Measurements from ENCODE around the gene LITAFD.

The LITAFD gene

GRCh38 chr16:8849411-8850011 is 32.6 kb upstream of the LITAFD start:
- DNase-seq (ENCODE audit: low spot score in 2 of 2) (no peak), ATAC-seq (replicated peaks; ENCODE audit: extremely low read depth, poor library complexity, severe bottlenecking) (no peak)
- H3K4me3 Mint-ChIP-seq, result no peak overlapping the region
- no peaks in the 10 kb centered on the region for H3K9me3 Mint-ChIP-seq
- H3K36me3 Mint-ChIP-seq (ENCODE audit: insufficient read depth), result peaks cover 22% of the 10 kb centered on the region
- peaks cover 19% of the 10 kb centered on the region for H3K4me1 Mint-ChIP-seq
- no peaks in the 10 kb centered on the region for H3K27me3 Mint-ChIP-seq
- H3K27ac Mint-ChIP-seq (ENCODE audit: low read depth), result peak overlapping the region; percentile 90

- peak; percentile 14 for ATAC-seq (replicated peaks; ENCODE audit: extremely low read depth, poor library complexity, severe bottlenecking)
- Mint-ChIP-seq H3K27me3 (no peaks in the 10 kb centered on the region), H3K9me3 (no peaks in the 10 kb centered on the region), H3K27ac (ENCODE audit: low read depth) (peak overlapping the region; percentile 90), H3K4me3 (no peak overlapping the region), H3K36me3 (ENCODE audit: insufficient read depth) (peaks cover 23% of the 10 kb centered on the region), H3K4me1 (peaks cover 12% of the 10 kb centered on the region)
- DNase-seq (ENCODE audit: low spot score in 2 of 2), result no peak
Measured at GRCh38 chr16:8850279-8850885, 31.8 kb upstream of the LITAFD start.

GRCh38 chr16:8851761-8852403 is 30.3 kb upstream of the LITAFD start:
- ATAC-seq (replicated peaks; ENCODE audit: extremely low read depth, poor library complexity, severe bottlenecking), result no peak
- Mint-ChIP-seq H3K36me3 (ENCODE audit: insufficient read depth) (peaks cover 31% of the 10 kb centered on the region), H3K9me3 (no peaks in the 10 kb centered on the region), H3K27me3 (no peaks in the 10 kb centered on the region), H3K4me3 (no peak overlapping the region), H3K27ac (ENCODE audit: low read depth) (peak overlapping the region; percentile 90), H3K4me1 (peaks cover 12% of the 10 kb centered on the region)
- no peak for DNase-seq (ENCODE audit: low spot score in 2 of 2)

GRCh38 chr16:8852534-8852933 is 29.6 kb upstream of the LITAFD start:
- ATAC-seq (replicated peaks; ENCODE audit: extremely low read depth, poor library complexity, severe bottlenecking), result no peak
- no peak overlapping the region for H3K4me3 Mint-ChIP-seq
- H3K9me3 Mint-ChIP-seq, result no peaks in the 10 kb centered on the region
- no peak for DNase-seq (ENCODE audit: low spot score in 2 of 2)
- H3K27ac Mint-ChIP-seq (ENCODE audit: low read depth), result no peak overlapping the region
- H3K27me3 Mint-ChIP-seq, result no peaks in the 10 kb centered on the region
- H3K36me3 Mint-ChIP-seq (ENCODE audit: insufficient read depth), result peaks cover 34% of the 10 kb centered on the region
- H3K4me1 Mint-ChIP-seq, result peaks cover 12% of the 10 kb centered on the region

GRCh38 chr16:8853150-8853549 is 29.0 kb upstream of the LITAFD start:
- DNase-seq (ENCODE audit: low spot score in 2 of 2) (no peak), ATAC-seq (replicated peaks; ENCODE audit: extremely low read depth, poor library complexity, severe bottlenecking) (no peak)
- Mint-ChIP-seq H3K4me1 (peaks cover 16% of the 10 kb centered on the region), H3K4me3 (no peak overlapping the region), H3K27ac (ENCODE audit: low read depth) (no peak overlapping the region), H3K27me3 (no peaks in the 10 kb centered on the region), H3K9me3 (no peaks in the 10 kb centered on the region), H3K36me3 (ENCODE audit: insufficient read depth) (peaks cover 39% of the 10 kb centered on the region)

GRCh38 chr16:8853611-8854010 is 28.5 kb upstream of the LITAFD start:
- no peak for ATAC-seq (replicated peaks; ENCODE audit: extremely low read depth, poor library complexity, severe bottlenecking)
- Mint-ChIP-seq H3K4me1 (peaks cover 18% of the 10 kb centered on the region), H3K27ac (ENCODE audit: low read depth) (no peak overlapping the region), H3K27me3 (no peaks in the 10 kb centered on the region), H3K36me3 (ENCODE audit: insufficient read depth) (peaks cover 43% of the 10 kb centered on the region), H3K9me3 (no peaks in the 10 kb centered on the region), H3K4me3 (no peak overlapping the region)
- no peak for DNase-seq (ENCODE audit: low spot score in 2 of 2)

- DNase-seq (ENCODE audit: low spot score in 2 of 2), result no peak
- Mint-ChIP-seq H3K4me1 (peaks cover 18% of the 10 kb centered on the region), H3K27me3 (no peaks in the 10 kb centered on the region), H3K36me3 (ENCODE audit: insufficient read depth) (peaks cover 46% of the 10 kb centered on the region), H3K27ac (ENCODE audit: low read depth) (peak overlapping the region; percentile 41), H3K9me3 (no peaks in the 10 kb centered on the region), H3K4me3 (peak overlapping the region; percentile 37)
- no peak for ATAC-seq (replicated peaks; ENCODE audit: extremely low read depth, poor library complexity, severe bottlenecking)
Measured at GRCh38 chr16:8854298-8854948, 27.7 kb upstream of the LITAFD start.

- ATAC-seq (replicated peaks; ENCODE audit: extremely low read depth, poor library complexity, severe bottlenecking), result no peak
- no peak for DNase-seq (ENCODE audit: low spot score in 2 of 2)
- no peaks in the 10 kb centered on the region for H3K9me3 Mint-ChIP-seq
- H3K27me3 Mint-ChIP-seq, result no peaks in the 10 kb centered on the region
- peak overlapping the region; percentile 41 for H3K27ac Mint-ChIP-seq (ENCODE audit: low read depth)
- peaks cover 42% of the 10 kb centered on the region for H3K36me3 Mint-ChIP-seq (ENCODE audit: insufficient read depth)
- peaks cover 18% of the 10 kb centered on the region for H3K4me1 Mint-ChIP-seq
- peak overlapping the region; percentile 37 for H3K4me3 Mint-ChIP-seq
Measured at GRCh38 chr16:8855051-8855786, 26.9 kb upstream of the LITAFD start.

- H3K27me3 Mint-ChIP-seq, result no peaks in the 10 kb centered on the region
Measured at GRCh38 chr16:8855972-8856371, 26.2 kb upstream of the LITAFD start.

GRCh38 chr16:8858994-8859912 is 22.9 kb upstream of the LITAFD start:
- no peak overlapping the region for H3K4me3 Mint-ChIP-seq
- H3K36me3 Mint-ChIP-seq (ENCODE audit: insufficient read depth), result peaks cover 33% of the 10 kb centered on the region
- H3K4me1 Mint-ChIP-seq, result peaks cover 25% of the 10 kb centered on the region
- DNase-seq (ENCODE audit: low spot score in 2 of 2), result no peak
- H3K27me3 Mint-ChIP-seq, result no peaks in the 10 kb centered on the region
- H3K27ac Mint-ChIP-seq (ENCODE audit: low read depth), result peak overlapping the region; percentile 44
- ATAC-seq (replicated peaks; ENCODE audit: extremely low read depth, poor library complexity, severe bottlenecking), result no peak
- H3K9me3 Mint-ChIP-seq, result no peaks in the 10 kb centered on the region

More at GRCh38 chr16:8855972-8856371, 26.2 kb upstream of the LITAFD start:
- ATAC-seq (replicated peaks; ENCODE audit: extremely low read depth, poor library complexity, severe bottlenecking) (no peak), DNase-seq (ENCODE audit: low spot score in 2 of 2) (no peak)
- no peaks in the 10 kb centered on the region for H3K9me3 Mint-ChIP-seq
- peaks cover 42% of the 10 kb centered on the region for H3K36me3 Mint-ChIP-seq (ENCODE audit: insufficient read depth)
- peaks cover 10% of the 10 kb centered on the region for H3K4me1 Mint-ChIP-seq
- no peak overlapping the region for H3K4me3 Mint-ChIP-seq
- peak overlapping the region; percentile 59 for H3K27ac Mint-ChIP-seq (ENCODE audit: low read depth)

GRCh38 chr16:8859913-8860881 is 22.0 kb upstream of the LITAFD start:
- peaks cover 35% of the 10 kb centered on the region for H3K4me1 Mint-ChIP-seq
- peaks cover 28% of the 10 kb centered on the region for H3K36me3 Mint-ChIP-seq (ENCODE audit: insufficient read depth)
- peak overlapping the region; percentile 44 for H3K27ac Mint-ChIP-seq (ENCODE audit: low read depth)
- H3K4me3 Mint-ChIP-seq, result no peak overlapping the region
- H3K9me3 Mint-ChIP-seq, result no peaks in the 10 kb centered on the region
- ATAC-seq (replicated peaks; ENCODE audit: extremely low read depth, poor library complexity, severe bottlenecking) (no peak), DNase-seq (ENCODE audit: low spot score in 2 of 2) (no peak)
- H3K27me3 Mint-ChIP-seq, result no peaks in the 10 kb centered on the region
